K562 (cell line): Measurements from ENCODE around the gene USP24. TPM values are rescaled to one million over a fixed set of nuclear protein-coding genes. Genes with fewer than 3 reads are reported as not detected.

ENCODE experiments used
- ESRRB ChIP-seq: fragments of 250-450 bp; sonication (Bioruptor Pico); IDR thresholded peaks from 2 replicates; pipeline ENCODE4 v1.5.0; 2020; ENCODE audit warnings: mild to moderate bottlenecking, moderate library complexity, borderline replicate concordance
- HEY1 ChIP-seq: fragments of 250-450 bp; sonication (Bioruptor Pico); IDR thresholded peaks from 2 replicates; pipeline ENCODE4 v1.5.0; 2020; ENCODE audit warnings: mild to moderate bottlenecking, moderate library complexity, borderline replicate concordance
- MCM7 ChIP-seq, 2 experiments: fragments of 450-650 bp; IDR thresholded peaks; 2 replicates each; pipeline ENCODE4 v1.6.1; 2016 to 2018
- PBX2 ChIP-seq, 2 experiments: IDR thresholded peaks in 1 of 2; conservative IDR thresholded peaks in 1 of 2; 2 replicates each; pipeline ENCODE4 v1.6.1; 2016; ENCODE audit warnings: low read depth in 2 of 2, mild to moderate bottlenecking in 1 of 2, missing compliant biosample characterization in 1 of 2, missing genetic modification characterization in 1 of 2, moderate library complexity in 1 of 2
- RBBP5 ChIP-seq: fragments of 200-600 bp; sonication (generic); IDR thresholded peaks from 2 replicates; pipeline ENCODE4 v1.6.1; 2012; ENCODE audit warnings: borderline replicate concordance, mild to moderate bottlenecking, low read length, control low read depth, inconsistent platforms; ENCODE audit not compliant: insufficient read depth, poor library complexity, severe bottlenecking
- SP1 ChIP-seq: sonication (generic); formaldehyde crosslinking; IDR thresholded peaks from 2 replicates; pipeline ENCODE4 v1.8.1; 2022; ENCODE audit warnings: mild to moderate bottlenecking, missing genetic modification reagents
- TEAD4 ChIP-seq, 2 experiments: sonication (generic) in 1 of 2; formaldehyde crosslinking in 1 of 2; IDR thresholded peaks; 2 replicates each; pipeline versions ENCODE4 v1.6.1 to v1.8.0; 2012 to 2022; ENCODE audit warnings: borderline replicate concordance in 1 of 2, inconsistent platforms in 1 of 2, low read length in 1 of 2, mild to moderate bottlenecking in 1 of 2, missing genetic modification reagents in 1 of 2
- ZNF23 ChIP-seq: fragments of 250-450 bp; sonication (Bioruptor Pico); IDR thresholded peaks from 2 replicates; pipeline ENCODE4 v1.4.0; 2020; ENCODE audit warnings: mild to moderate bottlenecking
- ZNF24 ChIP-seq: fragments of 450-650 bp; IDR thresholded peaks from 2 replicates; pipeline ENCODE4 v1.6.1; 2016
- ZNF311 ChIP-seq: fragments of 250-450 bp; sonication (Bioruptor Pico); IDR thresholded peaks from 2 replicates; pipeline ENCODE4 v1.4.0; 2020; ENCODE audit warnings: mild to moderate bottlenecking, moderate library complexity
- ZNF592 ChIP-seq: fragments of 450-650 bp; IDR thresholded peaks from 2 replicates; pipeline ENCODE4 v1.6.1; 2017; ENCODE audit warnings: antibody characterized with exemption, mild to moderate bottlenecking
- polyA plus RNA-seq, 8 experiments: library from polyadenylated mRNA; depleted of rRNA in 4 of 8; stranded (reverse) in 5 of 8; unstranded in 3 of 8; fragments of >200 nt; fragmentation: Nextera tagmentation in 2 of 8; fragmentation: Illumina TruSeq in 1 of 8; extraction: Ambion mirVana in 2 of 8; extraction: Trizol in 1 of 8; gene quantifications; 2 replicates each; pipeline versions ENCODE4 v1.2.1 to v1.2.3, GENCODE V29; 2011 to 2014; ENCODE audit warnings: inconsistent platforms in 1 of 8, missing spikeins in 1 of 8
- total RNA-seq, 7 experiments: library from RNA; depleted of rRNA in 6 of 7; stranded (reverse); fragments of >200 nt in 6 of 7; fragmentation: Illumina TruSeq in 2 of 7; extraction: Trizol in 2 of 7; gene quantifications; 2 replicates each; pipeline versions ENCODE4 v1.2.1 to v1.2.3, GENCODE V29; 2011 to 2021; ENCODE audit warnings: low replicate concordance in 1 of 7

USP24 gene
- total and polyA plus RNA-seq, 9 of the 15 experiments (the other 6 are each of a cell fraction or from before 2014, with no cell fraction given): 7.7 to 62.6 (median 36.8) TPM

GRCh38 chr1:55212349-55213150 is 2.6 kb downstream of the USP24 start (continued):
- TF ChIP-seq HEY1 (no peak), MCM7 (IDR thresholded peaks at IDR 0.05) (no peak), ZNF311 (0 out of 2 replicates have a peak, but pooled peaks have one; percentile 14), RBBP5 (peak; percentile 60), TEAD4 (IDR thresholded peaks at IDR 0.05; ENCODE audit: low read length) (peak; percentile 20; the same call in 1 of the 2 replicates), TEAD4 (CRISPR knock-in tag; IDR thresholded peaks at IDR 0.05; ENCODE audit: borderline replicate concordance) (no peak), ZNF23 (CRISPR knock-in tag) (no peak), ZNF24 (no peak), SP1 (no peak), ESRRB (no peak), PBX2 (CRISPR knock-in tag; IDR thresholded peaks at IDR 0.05; ENCODE audit: low read depth) (no peak), PBX2 (tag; conservative IDR thresholded peaks at IDR 0.05; ENCODE audit: low read depth) (0 out of 2 replicates have a peak, but pooled peaks have one; percentile 6), ZNF592 (no peak)
